Measurements from ENCODE around the gene KLHDC8A. TPM values are rescaled to one million over a fixed set of nuclear protein-coding genes. Genes with fewer than 3 reads are reported as not detected.

The KLHDC8A gene
- total and polyA plus RNA-seq, 2 donors (not counting 1 experiment from before 2014, with no cell fraction given): not detected

DNA sequence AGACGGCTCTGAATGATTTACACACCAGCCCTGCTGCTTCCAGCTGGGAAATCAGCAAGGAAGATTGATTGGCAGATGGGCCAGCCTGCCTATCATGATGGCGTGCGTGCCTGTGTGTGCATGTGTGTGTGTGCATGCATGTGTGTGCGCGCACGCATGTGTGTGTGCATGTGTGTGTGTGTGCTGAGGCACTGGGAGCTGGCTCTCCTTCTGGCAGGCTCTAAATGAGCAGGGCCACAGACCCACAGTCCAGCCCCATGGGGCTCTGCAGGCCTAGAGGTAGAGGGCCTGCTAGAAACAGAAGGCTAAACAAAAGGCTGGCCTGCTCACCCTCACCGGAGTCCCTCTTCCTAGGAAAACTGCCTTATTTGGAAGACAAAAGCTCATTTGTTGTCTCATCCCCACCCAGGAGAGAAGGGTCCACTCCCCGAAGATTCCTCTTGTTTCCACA is 6.0 kb downstream of the KLHDC8A start:
- Histone ChIP-seq H3K27me3 (ENCODE audit: control insufficient read depth, insufficient read depth, low read length) (peaks cover 28% of the 10 kb centered on the region), H2AFZ (ENCODE audit: low read length) (no peak overlapping the region), H3K4me2 (ENCODE audit: extremely low read depth, insufficient read depth, low read length) (no peak overlapping the region), H3K9me3 (ENCODE audit: control insufficient read depth, insufficient read depth, low read depth, low read length) (no peaks in the 10 kb centered on the region), H3K79me2 (ENCODE audit: control insufficient read depth, insufficient read depth, low read length) (no peaks in the 10 kb centered on the region), H4K20me1 (ENCODE audit: control insufficient read depth, extremely low read depth, insufficient read depth, low read length) (no peaks in the 10 kb centered on the region), H3K9ac (ENCODE audit: insufficient read depth, low read length) (no peak overlapping the region), H3K4me1 (ENCODE audit: control insufficient read depth, extremely low read depth, insufficient read depth, low read length) (no peaks in the 10 kb centered on the region), H3K27ac (ENCODE audit: insufficient read depth, low read length) (no peak overlapping the region), H3K36me3 (ENCODE audit: control insufficient read depth, insufficient read depth, low read length) (no peaks in the 10 kb centered on the region), H3K4me3 (replicated peaks in 1 of 4; ENCODE audit: control extremely low read depth in 1 of 4, insufficient read depth in 1 of 4, low read depth in 3 of 4, low read length in 4 of 4) (no peak overlapping the region)
- TF ChIP-seq, protein P1, sequence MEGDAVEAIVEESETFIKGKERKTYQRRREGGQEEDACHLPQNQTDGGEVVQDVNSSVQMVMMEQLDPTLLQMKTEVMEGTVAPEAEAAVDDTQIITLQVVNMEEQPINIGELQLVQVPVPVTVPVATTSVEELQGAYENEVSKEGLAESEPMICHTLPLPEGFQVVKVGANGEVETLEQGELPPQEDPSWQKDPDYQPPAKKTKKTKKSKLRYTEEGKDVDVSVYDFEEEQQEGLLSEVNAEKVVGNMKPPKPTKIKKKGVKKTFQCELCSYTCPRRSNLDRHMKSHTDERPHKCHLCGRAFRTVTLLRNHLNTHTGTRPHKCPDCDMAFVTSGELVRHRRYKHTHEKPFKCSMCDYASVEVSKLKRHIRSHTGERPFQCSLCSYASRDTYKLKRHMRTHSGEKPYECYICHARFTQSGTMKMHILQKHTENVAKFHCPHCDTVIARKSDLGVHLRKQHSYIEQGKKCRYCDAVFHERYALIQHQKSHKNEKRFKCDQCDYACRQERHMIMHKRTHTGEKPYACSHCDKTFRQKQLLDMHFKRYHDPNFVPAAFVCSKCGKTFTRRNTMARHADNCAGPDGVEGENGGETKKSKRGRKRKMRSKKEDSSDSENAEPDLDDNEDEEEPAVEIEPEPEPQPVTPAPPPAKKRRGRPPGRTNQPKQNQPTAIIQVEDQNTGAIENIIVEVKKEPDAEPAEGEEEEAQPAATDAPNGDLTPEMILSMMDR (conservative IDR thresholded peaks at IDR 0.05 in 1 of 2, IDR thresholded peaks at IDR 0.05 in 1 of 2; ENCODE audit: low read depth in 1 of 2, low read length in 2 of 2): no peak
- TF ChIP-seq EZH2 (IDR thresholded peaks at IDR 0.05; ENCODE audit: low read length, missing control alignments): no peak
- no peak for DNase-seq (ENCODE audit: low read depth in 2 of 2)

DNA sequence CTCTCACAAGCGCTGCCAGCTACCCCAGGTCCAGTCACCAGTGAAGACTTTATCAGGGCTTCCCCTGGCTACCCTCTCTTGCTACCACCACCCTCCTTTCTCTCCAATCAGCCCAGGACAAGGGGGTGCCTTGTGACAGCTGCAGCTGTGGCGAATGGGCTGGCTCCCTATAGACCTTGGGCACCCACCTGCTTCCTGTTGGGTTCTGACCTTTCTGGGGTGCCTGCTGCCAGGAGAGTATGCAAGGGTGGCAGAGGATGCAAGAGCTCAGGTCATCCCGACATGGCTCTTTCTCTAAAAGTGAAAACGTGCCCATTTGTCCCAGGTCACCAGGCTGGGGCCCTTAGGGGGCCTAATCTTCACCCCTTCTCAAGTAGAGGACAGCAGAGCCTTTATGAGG is 6.6 kb downstream of the KLHDC8A start:
- TF ChIP-seq, protein P1 (conservative IDR thresholded peaks at IDR 0.05 in 1 of 2, IDR thresholded peaks at IDR 0.05 in 1 of 2; ENCODE audit: low read depth in 1 of 2, low read length in 2 of 2): no peak
- TF ChIP-seq EZH2 (IDR thresholded peaks at IDR 0.05; ENCODE audit: low read length, missing control alignments): no peak
- H3K4me3 ChIP-seq (replicated peaks in 1 of 4; ENCODE audit: control extremely low read depth in 1 of 4, insufficient read depth in 1 of 4, low read depth in 3 of 4, low read length in 4 of 4): no peak overlapping the region

DNA sequence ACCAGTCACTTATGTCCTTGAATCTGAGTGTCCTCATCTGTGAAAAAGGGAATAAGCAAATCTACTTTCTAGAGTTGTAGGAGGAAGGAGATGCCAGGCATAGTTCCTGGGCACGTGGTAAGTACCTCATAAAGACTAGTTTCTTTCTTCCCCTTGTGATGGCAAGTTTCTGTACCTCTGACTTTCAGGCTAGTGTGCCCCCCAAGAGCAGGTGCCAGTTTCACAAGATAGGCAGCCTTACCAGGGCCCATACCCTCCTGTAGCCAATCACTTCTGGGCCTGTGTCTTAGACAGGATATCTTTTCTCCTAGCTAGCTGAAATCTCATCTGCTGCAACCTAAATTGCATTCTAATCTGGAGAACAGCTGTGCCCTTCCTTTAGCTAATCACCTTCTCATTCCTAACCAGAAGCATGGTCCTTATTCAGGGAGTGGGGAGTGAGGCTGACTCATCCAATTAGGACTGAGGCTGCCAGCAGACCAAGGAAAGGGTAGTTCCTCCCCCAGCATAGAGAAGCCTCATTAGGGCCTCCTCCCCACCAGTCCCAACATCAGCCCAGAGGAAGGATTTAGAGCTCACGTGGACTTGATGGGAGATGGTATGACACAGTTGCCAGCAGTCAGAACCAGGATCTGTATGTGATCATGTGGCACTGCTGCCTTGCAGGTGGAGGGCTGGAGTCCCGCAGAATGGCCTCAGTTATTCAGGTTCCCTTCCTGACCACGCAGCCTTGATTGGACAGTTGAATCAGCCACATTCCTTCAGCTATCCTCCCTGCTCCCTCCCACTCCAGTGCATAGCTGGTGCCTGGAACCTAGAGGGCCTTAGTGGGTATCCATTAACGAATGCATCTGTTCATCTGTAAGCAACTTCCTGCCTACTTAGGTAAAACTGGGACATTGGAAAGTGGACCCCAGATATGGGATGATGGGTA is 7.9 kb downstream of the KLHDC8A start:
- H3K9ac ChIP-seq (ENCODE audit: insufficient read depth, low read length): no peak overlapping the region
- no peak overlapping the region for H3K4me2 ChIP-seq (ENCODE audit: extremely low read depth, insufficient read depth, low read length)
- no peak overlapping the region for H3K27ac ChIP-seq (ENCODE audit: insufficient read depth, low read length)
- no peaks in the 10 kb centered on the region for H3K9me3 ChIP-seq (ENCODE audit: control insufficient read depth, insufficient read depth, low read depth, low read length)
- H4K20me1 ChIP-seq (ENCODE audit: control insufficient read depth, extremely low read depth, insufficient read depth, low read length): no peaks in the 10 kb centered on the region
- H3K4me1 ChIP-seq (ENCODE audit: control insufficient read depth, extremely low read depth, insufficient read depth, low read length): no peaks in the 10 kb centered on the region
- H3K27me3 ChIP-seq (ENCODE audit: control insufficient read depth, insufficient read depth, low read length): peaks cover 41% of the 10 kb centered on the region
- H3K36me3 ChIP-seq (ENCODE audit: control insufficient read depth, insufficient read depth, low read length): no peaks in the 10 kb centered on the region
- peak in 1 of 2 donors; percentile 53 for DNase-seq (ENCODE audit: low read depth in 2 of 2)
- TF ChIP-seq EZH2 (IDR thresholded peaks at IDR 0.05; ENCODE audit: low read length, missing control alignments): no peak
- TF ChIP-seq, protein P1 (conservative IDR thresholded peaks at IDR 0.05 in 1 of 2, IDR thresholded peaks at IDR 0.05 in 1 of 2; ENCODE audit: low read depth in 1 of 2, low read length in 2 of 2): no peak
- H2AFZ ChIP-seq (ENCODE audit: low read length): no peak overlapping the region
- H3K79me2 ChIP-seq (ENCODE audit: control insufficient read depth, insufficient read depth, low read length): no peaks in the 10 kb centered on the region
- H3K4me3 ChIP-seq (replicated peaks in 1 of 4; ENCODE audit: control extremely low read depth in 1 of 4, insufficient read depth in 1 of 4, low read depth in 3 of 4, low read length in 4 of 4): no peak overlapping the region

More for the DNA sequence above, 6.6 kb downstream of the KLHDC8A start:
- Histone ChIP-seq H3K27me3 (ENCODE audit: control insufficient read depth, insufficient read depth, low read length) (peaks cover 30% of the 10 kb centered on the region), H3K79me2 (ENCODE audit: control insufficient read depth, insufficient read depth, low read length) (no peaks in the 10 kb centered on the region), H3K4me1 (ENCODE audit: control insufficient read depth, extremely low read depth, insufficient read depth, low read length) (no peaks in the 10 kb centered on the region), H3K36me3 (ENCODE audit: control insufficient read depth, insufficient read depth, low read length) (no peaks in the 10 kb centered on the region), H3K9ac (ENCODE audit: insufficient read depth, low read length) (no peak overlapping the region), H3K9me3 (ENCODE audit: control insufficient read depth, insufficient read depth, low read depth, low read length) (no peaks in the 10 kb centered on the region), H3K4me2 (ENCODE audit: extremely low read depth, insufficient read depth, low read length) (no peak overlapping the region), H3K27ac (ENCODE audit: insufficient read depth, low read length) (no peak overlapping the region), H4K20me1 (ENCODE audit: control insufficient read depth, extremely low read depth, insufficient read depth, low read length) (no peaks in the 10 kb centered on the region), H2AFZ (ENCODE audit: low read length) (no peak overlapping the region)
- no peak for DNase-seq (ENCODE audit: low read depth in 2 of 2)
